ENCODE results near the gene RAB40C.
"Not testable (repeated sequence)": the region's sequence is repeated elsewhere in the genome, so short reads cannot be mapped to it uniquely, and the experiment has no call there.

RAB40C gene

DNA sequence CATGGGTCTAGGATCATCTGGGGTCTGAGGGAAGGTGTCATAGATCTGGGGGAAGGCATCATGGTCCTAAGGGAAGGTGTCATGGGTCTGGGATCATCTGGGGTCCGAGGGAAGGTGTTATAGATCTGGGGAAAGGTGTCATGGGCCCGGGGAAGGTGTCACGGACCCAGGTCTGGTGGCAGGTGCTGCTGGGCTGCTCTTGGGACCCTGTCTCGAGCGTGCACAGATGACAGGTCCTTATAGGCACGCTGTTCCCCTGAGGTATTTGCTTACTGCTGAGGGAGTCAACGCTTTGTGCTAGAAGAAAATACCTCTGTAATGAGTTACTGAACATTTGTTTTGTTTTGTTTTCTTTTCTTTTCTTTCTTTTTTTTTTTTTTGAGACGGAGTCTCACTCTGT lies 1.4 kb downstream of the RAB40C start:
- no peak for DNase-seq

- DNase-seq, result no peak
These were observed 2.1 kb downstream of the RAB40C start for GRCh38 chr16:591892-592517.

DNA sequence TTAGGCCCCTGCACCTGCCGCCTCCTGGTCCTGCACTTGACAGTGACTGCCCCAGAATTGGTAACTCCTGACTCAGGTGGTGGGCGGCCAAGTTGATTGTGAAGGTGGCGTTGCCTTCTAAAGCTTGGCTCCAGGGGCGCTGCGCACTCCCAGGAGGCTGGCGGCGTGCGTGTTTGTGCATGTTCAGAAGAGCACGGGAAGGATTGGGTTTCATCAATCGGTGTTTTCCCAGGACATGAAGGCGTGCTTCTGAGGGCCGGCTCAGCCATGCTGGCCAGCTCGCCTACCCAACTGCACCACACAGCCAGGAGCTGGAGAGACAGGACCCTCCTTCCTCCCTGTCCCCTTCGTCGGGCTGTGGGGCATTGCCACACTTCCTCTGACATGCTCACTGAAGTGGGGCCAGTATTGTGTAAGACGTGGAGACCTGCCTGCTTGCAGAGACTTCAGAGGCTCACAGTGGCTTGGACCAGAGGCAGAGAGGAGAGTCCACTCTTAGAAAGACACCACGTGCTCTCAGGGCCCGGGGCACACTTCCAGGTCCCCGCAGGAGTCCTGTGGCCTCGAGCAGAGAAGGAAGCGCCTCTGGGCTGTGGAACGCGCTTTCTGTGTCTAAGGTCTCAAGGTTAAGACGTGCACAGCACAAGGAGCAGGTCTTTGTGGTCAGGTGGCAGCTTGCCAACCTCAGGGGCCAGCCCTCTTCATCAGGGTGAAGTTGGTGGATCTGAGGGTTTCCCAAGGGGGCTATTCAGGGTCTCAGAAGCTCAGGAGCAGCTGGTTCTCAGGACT lies 2.8 kb downstream of the RAB40C start:
- DNase-seq, result no peak

DNA sequence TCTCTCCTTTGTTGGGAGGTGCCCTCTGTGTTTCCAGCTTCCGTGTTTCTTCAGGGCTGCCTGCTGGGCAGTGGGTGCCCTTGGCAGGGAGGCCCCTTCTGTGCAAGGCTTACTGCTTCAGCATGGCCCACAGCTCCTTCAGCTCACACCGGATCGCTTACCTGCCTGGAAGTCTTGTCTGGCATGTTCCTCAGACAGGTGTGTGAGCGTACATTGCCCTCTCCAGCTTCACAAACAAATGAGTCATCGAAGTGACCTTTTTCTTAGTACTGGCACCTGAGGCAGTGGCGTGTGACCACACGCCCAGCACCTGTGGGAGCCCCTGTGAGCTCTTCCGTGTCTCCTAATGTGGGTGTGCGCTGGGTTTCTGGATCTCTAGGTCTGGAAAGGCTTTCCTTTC lies 3.5 kb downstream of the RAB40C start:
- no peak for DNase-seq

DNA sequence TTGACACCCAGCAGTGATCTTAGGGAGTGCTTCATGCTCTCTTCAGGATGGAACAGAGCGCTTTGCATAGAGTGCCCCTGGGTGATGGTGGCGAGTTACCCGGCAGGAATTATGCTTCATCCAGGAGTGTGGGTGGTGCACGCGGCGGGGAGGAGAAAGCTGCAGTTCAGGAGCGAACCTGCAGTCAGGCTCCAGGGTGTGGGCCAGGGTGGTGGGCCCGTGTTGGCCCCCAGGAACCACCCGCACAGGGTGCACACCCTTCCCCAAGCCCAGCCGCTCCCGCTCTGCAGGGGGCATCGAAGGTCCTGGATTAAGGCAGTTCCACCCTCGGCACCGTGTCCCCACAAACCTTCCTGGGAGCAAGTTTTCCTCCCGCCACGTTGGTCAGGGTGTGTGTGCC lies 3.9 kb downstream of the RAB40C start:
- DNase-seq, result no peak

GRCh38 chr16:595094-595528 lies 5.2 kb downstream of the RAB40C start:
- DNase-seq, result no peak

GRCh38 chr16:595942-596735 lies 6.3 kb downstream of the RAB40C start:
- DNase-seq, result no peak

- DNase-seq, result no peak
These were observed 6.8 kb downstream of the RAB40C start for GRCh38 chr16:596736-597060.

GRCh38 chr16:597655-598054 lies 7.8 kb downstream of the RAB40C start:
- DNase-seq, result not testable (repeated sequence)

DNA sequence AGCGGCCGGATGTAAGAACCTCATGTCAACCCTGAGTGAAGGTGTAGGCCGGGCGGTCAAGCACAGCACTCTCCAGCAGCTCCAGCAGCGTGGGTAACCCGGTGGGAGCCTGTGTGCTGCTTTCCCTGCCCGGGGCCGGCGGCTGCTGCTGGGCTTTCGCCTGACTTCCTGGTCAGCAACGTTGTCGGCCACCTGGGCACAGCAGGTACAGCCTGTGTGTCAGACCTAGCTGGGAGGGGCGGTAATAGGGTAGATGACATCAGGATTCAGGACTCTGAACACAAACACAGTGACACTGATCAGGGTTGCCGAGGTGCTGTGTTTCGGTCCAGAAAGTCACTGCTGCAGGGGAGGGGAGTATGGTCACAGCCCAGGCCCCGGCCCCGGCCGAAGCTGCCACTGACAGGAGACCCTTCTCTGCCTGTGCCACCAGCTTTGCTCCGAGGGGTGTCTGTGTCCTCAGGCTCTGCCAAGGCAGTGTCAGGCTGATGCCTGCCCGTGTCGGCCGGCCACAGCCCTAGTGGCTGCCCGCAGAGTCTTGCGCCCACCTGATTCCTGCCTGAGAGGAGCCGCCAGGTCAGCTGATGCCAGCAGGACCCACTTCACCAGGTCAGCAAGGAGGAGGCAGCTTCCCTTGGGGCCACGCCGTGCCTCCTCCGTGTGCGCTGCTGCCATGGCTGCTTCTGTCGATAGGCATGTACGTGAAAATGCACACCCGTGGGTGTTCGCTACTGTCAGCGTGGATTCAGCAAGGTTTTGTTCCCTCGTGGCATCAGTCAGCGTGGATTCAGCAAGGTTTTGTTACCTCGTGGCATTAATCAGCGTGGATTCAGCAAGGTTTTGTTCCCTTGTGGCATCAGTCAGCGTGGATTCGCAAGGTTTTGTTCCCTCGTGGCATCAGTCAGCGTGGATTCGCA lies 9.2 kb downstream of the RAB40C start:
- DNase-seq, result no peak

- no peak for DNase-seq
These were observed 10.9 kb downstream of the RAB40C start for GRCh38 chr16:600781-601180.

DNA sequence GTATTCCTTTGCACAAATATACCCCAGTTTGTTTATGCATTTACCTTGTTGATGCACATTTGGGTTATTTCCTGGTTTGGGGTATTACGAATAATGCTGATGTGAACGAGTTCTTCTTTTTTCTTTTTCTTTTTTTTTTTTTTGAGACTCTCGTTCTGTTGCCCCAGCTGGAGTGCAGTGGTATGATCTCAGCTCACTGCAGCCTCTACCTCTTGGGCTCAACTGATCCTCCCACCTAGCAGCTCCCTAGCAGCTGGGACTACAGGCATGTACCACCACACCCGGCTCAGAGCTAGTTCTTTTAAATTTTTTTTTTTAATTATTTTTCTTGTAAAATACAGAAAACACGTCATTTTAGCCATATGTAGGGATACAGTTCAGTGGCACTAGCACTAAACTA lies 14.1 kb downstream of the RAB40C start:
- no peak for DNase-seq

DNA sequence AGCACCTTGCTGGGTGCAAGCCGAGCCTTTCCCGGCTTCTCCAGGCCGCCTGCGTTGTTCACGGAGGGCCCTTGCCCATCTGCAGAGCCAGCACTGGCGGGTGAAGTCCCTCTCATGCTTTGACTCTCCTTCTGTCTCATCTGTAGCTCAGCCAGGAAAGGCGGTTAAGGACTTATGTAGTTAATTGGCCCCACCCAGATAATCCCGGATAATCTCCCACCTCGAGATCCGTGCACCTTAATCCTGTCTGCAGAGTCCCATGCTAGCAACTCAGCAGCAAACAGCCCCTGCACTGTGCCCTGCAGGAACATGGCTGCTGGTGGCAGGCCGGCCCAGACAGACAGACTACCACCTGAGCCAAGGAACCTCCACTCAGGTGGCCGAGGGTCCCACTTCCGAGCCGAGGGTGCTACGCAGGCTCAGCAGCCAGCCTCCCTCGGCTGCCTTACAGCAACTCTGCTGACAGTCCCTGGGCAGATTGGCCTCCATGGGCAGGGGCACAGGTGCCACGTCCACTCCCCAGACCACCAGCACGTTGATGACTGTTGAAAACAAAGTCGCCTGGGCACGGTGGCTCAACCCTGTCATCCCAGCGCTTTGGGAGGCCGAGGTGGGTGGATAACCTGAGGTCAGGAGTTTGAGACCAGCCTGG lies 16.9 kb downstream of the RAB40C start:
- no peak for DNase-seq

GRCh38 chr16:608019-608418 lies 18.2 kb downstream of the RAB40C start:
- no peak for DNase-seq

- DNase-seq, result no peak
These were observed 19.4 kb downstream of the RAB40C start for GRCh38 chr16:609316-609715.

- DNase-seq, result no peak
These were observed 20.1 kb downstream of the RAB40C start for GRCh38 chr16:609984-610383.

GRCh38 chr16:610513-611381 lies 20.9 kb downstream of the RAB40C start:
- DNase-seq, result peak; percentile 58

DNA sequence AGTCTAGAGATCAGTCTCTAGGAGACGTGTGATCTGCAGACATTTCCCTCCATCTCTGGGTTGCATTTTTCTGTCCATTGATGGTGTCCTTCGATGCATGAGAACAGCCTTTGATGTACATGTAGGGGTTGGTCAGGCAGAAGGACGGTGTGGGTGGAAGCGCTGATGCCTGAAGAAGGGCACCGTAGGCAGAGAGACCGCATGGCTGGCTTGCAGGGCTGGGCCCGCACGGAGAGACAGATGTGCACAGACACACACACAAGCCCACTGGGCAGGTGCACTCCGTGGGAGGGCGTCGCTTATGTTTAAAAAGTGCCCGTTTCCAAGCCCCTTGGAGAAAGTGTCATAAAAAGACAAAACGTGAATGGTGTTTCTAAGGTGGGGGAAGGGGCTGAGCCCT lies 25.3 kb downstream of the RAB40C start:
- no peak for DNase-seq

DNA sequence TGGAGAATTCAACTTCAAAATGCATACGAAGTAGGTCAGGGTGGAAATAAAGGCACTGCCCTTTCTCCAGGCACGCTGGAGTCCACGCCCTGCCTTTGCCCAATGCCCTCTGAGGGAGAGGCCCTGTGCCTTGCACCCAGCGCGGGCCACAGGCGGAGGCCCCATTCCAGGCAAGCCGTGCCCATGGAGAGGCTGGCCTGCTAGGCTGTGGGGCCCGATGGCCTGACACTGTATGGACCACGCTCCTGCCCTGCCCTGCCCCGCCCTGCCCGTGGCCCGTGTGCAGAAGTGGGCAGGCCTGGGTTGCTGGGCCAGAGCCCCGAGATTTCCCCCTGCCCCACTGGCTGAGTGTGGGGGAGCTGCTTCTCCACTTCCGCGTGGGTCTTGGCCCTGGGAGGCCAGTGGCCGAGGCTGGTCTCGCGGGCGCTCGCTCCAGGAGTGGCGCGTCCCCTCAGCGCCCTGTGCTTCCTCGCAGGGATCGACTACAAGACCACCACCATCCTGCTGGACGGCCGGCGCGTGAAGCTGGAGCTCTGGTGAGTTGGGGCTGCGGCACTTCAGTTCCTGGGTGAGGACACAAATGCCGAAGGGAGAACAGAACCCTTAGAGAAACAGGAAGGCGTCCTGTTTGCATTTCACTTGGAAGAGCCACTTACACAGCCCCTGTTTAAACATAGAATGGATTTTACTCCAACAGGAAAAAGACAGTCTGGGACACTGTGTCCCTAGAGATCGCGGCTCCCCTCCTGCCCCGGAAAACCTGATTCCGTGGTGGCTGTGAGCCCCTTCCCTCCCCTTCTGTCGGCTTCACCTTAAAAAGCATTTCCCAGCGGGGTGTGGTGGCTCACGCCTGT lies 27.1 kb downstream of the RAB40C start:
- DNase-seq, result no peak

DNA sequence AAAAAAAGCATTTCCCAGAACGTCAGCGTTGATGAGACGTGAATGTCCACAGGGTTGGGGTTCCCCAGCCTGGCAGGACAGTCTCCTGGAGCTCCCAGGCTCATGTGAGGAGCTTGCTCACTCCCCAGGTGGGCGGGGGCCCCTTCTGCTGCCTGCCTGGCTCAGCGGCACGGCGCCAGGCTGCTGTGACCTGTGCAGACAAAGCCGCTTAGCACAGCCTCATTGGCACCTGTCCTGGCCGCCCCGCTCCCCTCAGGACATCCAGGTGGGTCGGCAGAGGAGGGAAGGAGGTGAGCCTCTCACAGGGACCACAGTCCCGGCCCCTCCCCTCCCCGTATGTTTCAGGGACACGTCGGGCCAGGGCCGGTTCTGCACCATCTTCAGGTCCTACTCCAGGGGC lies 28.0 kb downstream of the RAB40C start:
- no peak for DNase-seq

Data from T-helper 9 cell (primary cell).